Smooth muscle cell (in vitro differentiated cells): ENCODE data around the gene SPTA1. TPM values are rescaled to one million over a fixed set of nuclear protein-coding genes. Genes with fewer than 3 reads are reported as not detected.

Source experiments
- DNase-seq: peaks from one replicate; lab custom pipeline; 2025; ENCODE audit not compliant: unreplicated experiment; lab: John Stamatoyannopoulos, UW
- H2AFZ ChIP-seq: fragments of 200-600 bp; sonication (generic); 2 replicates; pipeline ENCODE4 v1.6.0; 2016; ENCODE audit warnings: antibody characterized with exemption, low read depth, mild to moderate bottlenecking
- H3F3A ChIP-seq: fragments of 200-600 bp; sonication (generic); 2 replicates; pipeline ENCODE4 v1.6.0; 2017; ENCODE audit warnings: antibody characterized with exemption, low read depth
- H3K27ac ChIP-seq: fragments of 200-600 bp; sonication (generic); 2 replicates; pipeline ENCODE4 v1.5.1; 2016; ENCODE audit warnings: low read depth, mild to moderate bottlenecking
- H3K27me3 ChIP-seq: fragments of 200-600 bp; sonication (generic); 2 replicates; pipeline ENCODE4 v1.6.1; 2016; ENCODE audit warnings: low read depth, mild to moderate bottlenecking
- H3K36me3 ChIP-seq: fragments of 200-600 bp; sonication (generic); 2 replicates; pipeline ENCODE4 v1.5.1; 2016; ENCODE audit warnings: low read depth
- H3K4me1 ChIP-seq: fragments of 200-600 bp; sonication (generic); 2 replicates; pipeline ENCODE4 v1.5.1; 2016; ENCODE audit warnings: low read depth
- H3K4me2 ChIP-seq: fragments of 200-600 bp; sonication (generic); 2 replicates; pipeline ENCODE4 v1.6.0; 2016; ENCODE audit warnings: mild to moderate bottlenecking
- H3K4me3 ChIP-seq: fragments of 200-600 bp; sonication (generic); 2 replicates; pipeline ENCODE4 v1.5.1; 2016; ENCODE audit warnings: mild to moderate bottlenecking
- H3K79me2 ChIP-seq: fragments of 200-600 bp; sonication (generic); 2 replicates; pipeline ENCODE4 v1.6.0; 2016; ENCODE audit warnings: low read depth, mild to moderate bottlenecking
- H3K9ac ChIP-seq: fragments of 200-600 bp; sonication (generic); 2 replicates; pipeline ENCODE4 v1.6.0; 2016; ENCODE audit warnings: low read depth
- H3K9me3 ChIP-seq: fragments of 200-600 bp; sonication (generic); replicated peaks from 2 replicates; pipeline ENCODE4 v1.5.1; 2016; ENCODE audit warnings: low read depth
- H4K20me1 ChIP-seq: fragments of 200-600 bp; sonication (generic); 2 replicates; pipeline ENCODE4 v1.6.0; 2016; ENCODE audit warnings: low read depth
- WGBS: methylation state at CpG from one replicate; pipeline ENCODE4 v1.1.7; 2016; ENCODE audit warnings: low lambda C conversion rate; 5-methylcytosine and 5-hydroxymethylcytosine counted together
- polyA plus RNA-seq: library from polyadenylated mRNA; unstranded; fragments of >200 nt; fragmentation: Nextera tagmentation; extraction: Ambion mirVana; gene quantifications from 2 replicates; pipeline ENCODE4 v1.2.1, GENCODE V29; 2016
- total RNA-seq: library from RNA; depleted of rRNA; stranded (reverse); fragments of >200 nt; gene quantifications from 2 replicates; pipeline ENCODE4 v1.2.3, GENCODE V29; 2014
- TF ChIP-seq, protein P1 (sequence below): fragments of 200-600 bp; sonication (generic); IDR thresholded peaks from 2 replicates; pipeline ENCODE4 v1.5.1; 2017; ENCODE audit warnings: borderline replicate concordance, mild to moderate bottlenecking, antibody characterized with exemption; ENCODE audit not compliant: insufficient read depth, poor library complexity, severe bottlenecking

SPTA1 gene
- total and polyA plus RNA-seq, 2 experiments from 2014 or later, result 0.55 TPM; not detected in 1

DNA sequence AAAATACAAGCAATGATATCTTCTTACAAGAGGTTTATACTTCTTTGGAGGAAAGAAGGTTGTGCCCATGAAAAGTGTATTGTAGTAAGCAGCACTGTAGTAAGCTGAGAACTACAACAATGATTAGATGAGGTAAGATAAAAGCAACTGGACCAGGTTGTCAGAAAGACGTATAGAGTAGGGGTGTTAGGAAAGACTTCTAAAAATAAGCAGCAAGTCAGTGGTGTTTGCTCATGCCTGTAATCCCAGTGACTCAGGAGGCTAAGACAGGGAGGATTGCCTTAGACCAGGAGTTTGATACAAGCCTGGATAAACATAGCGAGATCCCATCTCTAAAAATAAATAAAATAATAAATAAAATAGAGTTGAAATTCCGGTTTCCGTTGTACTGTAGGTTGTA is 102.6 kb downstream of the SPTA1 start:
- Histone ChIP-seq H3K27me3 (no peaks in the 10 kb centered on the region), H3K79me2 (no peaks in the 10 kb centered on the region), H4K20me1 (no peaks in the 10 kb centered on the region), H2AFZ (no peak overlapping the region), H3K36me3 (no peaks in the 10 kb centered on the region), H3F3A (no peaks in the 10 kb centered on the region), H3K9ac (no peak overlapping the region), H3K4me3 (no peak overlapping the region), H3K9me3 (no peaks in the 10 kb centered on the region), H3K4me1 (peaks cover 12% of the 10 kb centered on the region), H3K27ac (peak overlapping the region; percentile 59), H3K4me2 (peak overlapping the region; percentile 41)
- DNase-seq, result no peak
- WGBS, result 47% methylated on average over 4 of the region's 4 CpGs
- TF ChIP-seq, protein P1, sequence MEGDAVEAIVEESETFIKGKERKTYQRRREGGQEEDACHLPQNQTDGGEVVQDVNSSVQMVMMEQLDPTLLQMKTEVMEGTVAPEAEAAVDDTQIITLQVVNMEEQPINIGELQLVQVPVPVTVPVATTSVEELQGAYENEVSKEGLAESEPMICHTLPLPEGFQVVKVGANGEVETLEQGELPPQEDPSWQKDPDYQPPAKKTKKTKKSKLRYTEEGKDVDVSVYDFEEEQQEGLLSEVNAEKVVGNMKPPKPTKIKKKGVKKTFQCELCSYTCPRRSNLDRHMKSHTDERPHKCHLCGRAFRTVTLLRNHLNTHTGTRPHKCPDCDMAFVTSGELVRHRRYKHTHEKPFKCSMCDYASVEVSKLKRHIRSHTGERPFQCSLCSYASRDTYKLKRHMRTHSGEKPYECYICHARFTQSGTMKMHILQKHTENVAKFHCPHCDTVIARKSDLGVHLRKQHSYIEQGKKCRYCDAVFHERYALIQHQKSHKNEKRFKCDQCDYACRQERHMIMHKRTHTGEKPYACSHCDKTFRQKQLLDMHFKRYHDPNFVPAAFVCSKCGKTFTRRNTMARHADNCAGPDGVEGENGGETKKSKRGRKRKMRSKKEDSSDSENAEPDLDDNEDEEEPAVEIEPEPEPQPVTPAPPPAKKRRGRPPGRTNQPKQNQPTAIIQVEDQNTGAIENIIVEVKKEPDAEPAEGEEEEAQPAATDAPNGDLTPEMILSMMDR, result no peak

DNA sequence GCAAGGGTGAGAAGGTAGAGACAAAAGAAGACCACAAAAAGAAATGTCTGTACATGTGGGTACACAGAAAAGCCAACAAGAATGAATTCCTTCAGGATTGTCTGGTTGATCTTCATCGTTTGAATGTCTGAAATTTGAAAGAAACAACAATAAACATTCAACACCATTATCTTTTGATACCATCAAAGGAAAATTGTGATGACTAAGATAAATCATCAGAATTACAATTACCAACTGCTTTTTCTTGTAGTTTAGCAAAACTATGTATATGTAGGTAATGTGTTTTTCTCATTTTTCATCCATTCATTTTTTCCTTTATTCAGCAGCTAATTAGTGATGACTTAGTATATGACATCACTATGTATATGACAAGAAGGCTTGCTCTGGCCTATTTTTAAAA is 106.8 kb downstream of the SPTA1 start, which contains the start of gene OR10X1:
Gene OR10X1, minus strand, starts transcription at position 167 of the 400 bp plus-strand sequence. Its CDS starts 0 bp downstream, at position 167.
- Histone ChIP-seq H3K4me2 (no peak within 1 kb of the TSS), H3K9ac (no peak within 1 kb of the TSS), H3K4me3 (no peak within 1 kb of the TSS), H3K79me2 (no peaks in the 10 kb centered on the region), H3K4me1 (peaks cover 7% of the 10 kb centered on the region), H4K20me1 (no peaks in the 10 kb centered on the region), H3K36me3 (no peaks in the 10 kb centered on the region), H3K9me3 (no peaks in the 10 kb centered on the region), H2AFZ (no peak within 1 kb of the TSS), H3K27ac (no peak within 1 kb of the TSS), H3F3A (no peaks in the 10 kb centered on the region), H3K27me3 (no peaks in the 10 kb centered on the region)
- 68% methylated on average over 1 of the region's 1 CpG for WGBS
- TF ChIP-seq, protein P1, result no peak
- no peak for DNase-seq

DNA sequence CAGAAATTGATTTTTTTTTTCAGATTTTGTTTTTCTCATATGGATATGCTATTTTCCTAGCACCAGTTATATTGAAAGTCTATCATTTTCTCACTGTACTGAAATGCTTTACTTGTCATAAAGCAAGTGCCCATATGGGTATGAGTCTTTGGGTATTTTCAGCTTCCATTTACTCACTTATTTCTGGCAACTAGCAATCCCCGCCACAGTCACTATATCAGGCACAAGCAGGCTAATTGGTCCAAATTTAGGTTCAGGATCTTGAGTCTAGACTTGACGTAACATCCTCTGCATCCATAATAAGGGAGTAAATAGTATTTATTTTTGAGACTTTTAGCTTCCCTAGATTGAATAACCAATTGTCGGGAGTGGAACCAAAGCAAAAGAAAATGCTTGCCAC is 109.0 kb downstream of the SPTA1 start:
- no peak overlapping the region for H3K4me3 ChIP-seq
- no peak overlapping the region for H3K4me2 ChIP-seq
- H3F3A ChIP-seq, result no peaks in the 10 kb centered on the region
- H3K9ac ChIP-seq, result no peak overlapping the region
- DNase-seq, result no peak
- WGBS, result 91% methylated on average over 3 of the region's 3 CpGs
- no peak overlapping the region for H3K27ac ChIP-seq
- no peaks in the 10 kb centered on the region for H4K20me1 ChIP-seq
- no peaks in the 10 kb centered on the region for H3K27me3 ChIP-seq
- no peak overlapping the region for H2AFZ ChIP-seq
- H3K9me3 ChIP-seq, result no peaks in the 10 kb centered on the region
- H3K4me1 ChIP-seq, result no peaks in the 10 kb centered on the region
- H3K79me2 ChIP-seq, result no peaks in the 10 kb centered on the region
- TF ChIP-seq, protein P1, result no peak
- no peaks in the 10 kb centered on the region for H3K36me3 ChIP-seq

DNA sequence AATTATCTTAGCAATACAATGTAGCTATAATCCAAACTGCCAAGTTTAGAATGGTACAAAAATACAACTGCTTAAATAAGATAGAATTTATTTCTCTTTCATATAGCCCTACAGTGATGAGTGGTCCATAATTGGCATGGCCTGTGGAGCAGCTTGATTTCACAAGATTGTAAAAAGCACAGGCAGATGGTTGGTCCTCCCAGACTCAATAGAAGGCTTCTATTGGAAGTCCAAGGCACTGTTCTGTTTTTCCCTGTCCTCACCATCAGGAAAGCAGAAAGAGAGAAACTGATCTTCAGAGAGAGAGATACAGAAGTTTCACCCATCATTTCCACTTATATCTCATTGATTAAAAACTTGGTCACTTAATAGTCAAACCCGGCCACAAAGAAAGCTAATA is 114.3 kb downstream of the SPTA1 start:
- WGBS, result 97% methylated on average over 1 of the region's 1 CpG

More for the DNA sequence above, 114.3 kb downstream of the SPTA1 start:
- Histone ChIP-seq H3K9me3 (no peaks in the 10 kb centered on the region), H3K27me3 (no peaks in the 10 kb centered on the region), H3K4me2 (no peak overlapping the region), H2AFZ (no peak overlapping the region), H3K79me2 (no peaks in the 10 kb centered on the region), H3K4me1 (no peaks in the 10 kb centered on the region), H3F3A (no peaks in the 10 kb centered on the region), H3K36me3 (no peaks in the 10 kb centered on the region), H3K27ac (no peak overlapping the region), H3K4me3 (no peak overlapping the region), H4K20me1 (no peaks in the 10 kb centered on the region), H3K9ac (no peak overlapping the region)
- TF ChIP-seq, protein P1, result no peak
- DNase-seq, result no peak
